Mammary epithelial cell (primary cell): ENCODE measurements around the gene NUDT4.

Experiments
- EZH2 ChIP-seq: IDR thresholded peaks from 2 replicates; pipeline ENCODE4 v1.6.1; 2012; ENCODE audit warnings: low read length, inconsistent platforms, borderline replicate concordance
- TF ChIP-seq, protein P1 (sequence below), 2 donors: IDR thresholded peaks in 1 of 2; conservative IDR thresholded peaks in 1 of 2; 2 replicates each; pipeline ENCODE4 v1.5.1; 2011 to 2012; ENCODE audit warnings: inconsistent platforms in 2 of 2, low read length in 2 of 2, mild to moderate bottlenecking in 2 of 2, control low read depth in 1 of 2, low read depth in 1 of 2; ENCODE audit not compliant: insufficient read depth in 1 of 2; ENCODE audit errors: extremely low read depth in 1 of 2

DNA sequence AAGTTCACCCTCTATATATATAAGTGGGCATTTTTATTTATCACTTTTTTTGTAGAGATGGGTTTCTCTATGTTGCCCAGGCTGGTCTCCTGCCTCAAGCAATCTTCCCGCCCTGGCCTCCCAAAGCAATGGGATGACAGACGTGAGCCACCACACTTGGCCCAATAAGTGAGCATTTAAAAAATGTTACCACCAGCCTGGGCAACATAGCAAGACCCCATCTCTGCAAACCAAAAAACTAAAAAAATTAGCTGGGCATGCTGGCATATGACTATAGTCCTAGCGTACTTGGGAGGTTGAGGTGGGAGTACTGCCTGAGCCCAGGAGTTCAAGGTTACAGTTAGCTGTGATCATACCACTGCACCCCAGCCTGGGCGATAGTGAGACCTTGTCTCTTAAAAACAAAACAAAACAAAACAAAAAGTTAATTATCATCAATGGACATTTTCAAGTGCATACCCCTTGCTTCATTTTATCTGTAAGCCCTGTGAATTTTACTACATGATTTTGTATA lies 40.3 kb downstream of the NUDT4 start:
- TF ChIP-seq, protein P1, sequence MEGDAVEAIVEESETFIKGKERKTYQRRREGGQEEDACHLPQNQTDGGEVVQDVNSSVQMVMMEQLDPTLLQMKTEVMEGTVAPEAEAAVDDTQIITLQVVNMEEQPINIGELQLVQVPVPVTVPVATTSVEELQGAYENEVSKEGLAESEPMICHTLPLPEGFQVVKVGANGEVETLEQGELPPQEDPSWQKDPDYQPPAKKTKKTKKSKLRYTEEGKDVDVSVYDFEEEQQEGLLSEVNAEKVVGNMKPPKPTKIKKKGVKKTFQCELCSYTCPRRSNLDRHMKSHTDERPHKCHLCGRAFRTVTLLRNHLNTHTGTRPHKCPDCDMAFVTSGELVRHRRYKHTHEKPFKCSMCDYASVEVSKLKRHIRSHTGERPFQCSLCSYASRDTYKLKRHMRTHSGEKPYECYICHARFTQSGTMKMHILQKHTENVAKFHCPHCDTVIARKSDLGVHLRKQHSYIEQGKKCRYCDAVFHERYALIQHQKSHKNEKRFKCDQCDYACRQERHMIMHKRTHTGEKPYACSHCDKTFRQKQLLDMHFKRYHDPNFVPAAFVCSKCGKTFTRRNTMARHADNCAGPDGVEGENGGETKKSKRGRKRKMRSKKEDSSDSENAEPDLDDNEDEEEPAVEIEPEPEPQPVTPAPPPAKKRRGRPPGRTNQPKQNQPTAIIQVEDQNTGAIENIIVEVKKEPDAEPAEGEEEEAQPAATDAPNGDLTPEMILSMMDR (conservative IDR thresholded peaks at IDR 0.05 in 1 of 2, IDR thresholded peaks at IDR 0.05 in 1 of 2; ENCODE audit: extremely low read depth in 1 of 2, insufficient read depth in 1 of 2, low read depth in 1 of 2, low read length in 2 of 2), result no peak
- TF ChIP-seq EZH2, result no peak
